ENCODE data around the gene BHLHA9. TPM values are rescaled to one million over a fixed set of nuclear protein-coding genes. Genes with fewer than 3 reads are reported as not detected.

Gene BHLHA9
- total RNA-seq, 2 donors from 2014 or later = not detected

DNA sequence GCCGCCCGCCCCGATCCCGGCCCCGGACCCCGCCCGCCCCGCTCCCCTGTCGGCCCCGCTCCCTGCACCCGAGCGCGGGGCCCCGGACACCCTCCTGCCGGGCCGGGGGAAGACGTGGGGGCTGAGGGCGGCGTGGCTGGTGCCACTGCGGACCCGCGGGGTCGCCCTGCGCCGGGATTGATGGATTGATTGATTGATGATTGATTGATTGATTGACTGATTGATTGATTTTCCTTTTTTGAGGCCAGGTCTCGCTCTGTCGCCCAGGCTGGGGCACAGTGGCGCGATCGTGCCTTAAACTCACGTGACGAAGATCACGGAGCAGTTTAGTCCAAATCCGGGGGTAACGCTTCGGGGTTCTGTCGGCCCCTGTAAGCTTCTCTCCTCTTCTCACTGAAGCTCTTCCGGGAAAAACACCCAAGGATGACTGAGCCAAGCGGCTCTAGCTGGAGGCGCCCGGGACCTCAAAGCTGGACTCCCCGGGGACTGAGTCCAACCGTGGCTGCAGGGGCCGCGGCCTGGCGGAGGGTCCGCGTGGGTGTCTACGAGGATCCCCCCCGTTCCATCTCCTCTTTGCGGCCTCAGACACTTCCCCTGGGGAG lies 40.2 kb upstream of the BHLHA9 start:
- peak overlapping the region; percentile 85 for H3K27ac ChIP-seq

DNA sequence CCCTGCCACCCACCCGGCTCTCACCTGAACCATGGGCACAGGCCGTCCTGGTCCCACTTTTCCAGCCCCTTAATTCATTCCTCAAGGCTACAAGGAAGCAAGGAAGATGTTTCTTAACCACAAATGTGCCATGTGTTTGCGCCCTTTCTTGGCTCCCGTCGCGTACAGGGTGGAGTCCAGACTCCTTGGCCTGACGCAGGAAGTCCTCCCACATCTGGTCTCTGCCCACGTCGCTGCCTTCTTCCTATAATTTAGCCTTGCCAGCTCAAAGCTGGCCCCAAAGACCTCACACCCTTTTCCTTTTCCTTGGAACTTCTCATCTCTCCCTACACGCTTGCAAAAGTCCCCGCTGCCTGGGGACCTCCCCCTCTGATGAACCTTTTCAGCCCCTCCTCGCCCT lies 38.8 kb upstream of the BHLHA9 start:
- peak; percentile 78 for DNase-seq
- H3K9ac ChIP-seq (ENCODE audit: low read depth in 2 of 2, low read length in 2 of 2) = peak overlapping the region in 1 of 2 donors; percentile 34
- no peak for TF ChIP-seq CTCF (IDR thresholded peaks at IDR 0.05)
- peaks cover 2% of the 10 kb centered on the region for H3K4me1 ChIP-seq
- H3K27me3 ChIP-seq = no peaks in the 10 kb centered on the region
- no peaks in the 10 kb centered on the region for H3K9me3 ChIP-seq
- H3K4me3 ChIP-seq = no peak overlapping the region
- H3K36me3 ChIP-seq = no peaks in the 10 kb centered on the region
- peak overlapping the region; percentile 41 for H3K27ac ChIP-seq
- intact Hi-C loops (cut with DNase I) = no loop called here

More for the DNA sequence above, 40.2 kb upstream of the BHLHA9 start:
- H3K9me3 ChIP-seq = no peaks in the 10 kb centered on the region
- no peak for DNase-seq
- H3K4me3 ChIP-seq = peak overlapping the region; percentile 71
- H3K9ac ChIP-seq (ENCODE audit: low read depth in 2 of 2, low read length in 2 of 2) = peak overlapping the region; percentile 47 to 61
- intact Hi-C loops (cut with DNase I) = no loop called here
- H3K27me3 ChIP-seq = no peaks in the 10 kb centered on the region
- H3K36me3 ChIP-seq = no peaks in the 10 kb centered on the region
- no peak for TF ChIP-seq CTCF (IDR thresholded peaks at IDR 0.05)
- peaks cover 2% of the 10 kb centered on the region for H3K4me1 ChIP-seq

- Histone ChIP-seq H3K4me1 (peaks cover 2% of the 10 kb centered on the region), H3K9me3 (no peaks in the 10 kb centered on the region), H3K9ac (ENCODE audit: low read depth in 2 of 2, low read length in 2 of 2) (no peak overlapping the region), H3K27me3 (no peaks in the 10 kb centered on the region), H3K27ac (no peak overlapping the region), H3K36me3 (no peaks in the 10 kb centered on the region), H3K4me3 (no peak overlapping the region)
- DNase-seq = no peak
- TF ChIP-seq CTCF (IDR thresholded peaks at IDR 0.05) = no peak
- intact Hi-C loops (cut with DNase I) = no loop called here
Observed at GRCh38 chr17:1232331-1232730, 37.9 kb upstream of the BHLHA9 start.

- Histone ChIP-seq H3K9me3 (no peaks in the 10 kb centered on the region), H3K9ac (ENCODE audit: low read depth in 2 of 2, low read length in 2 of 2) (no peak overlapping the region), H3K4me1 (no peaks in the 10 kb centered on the region), H3K27ac (no peak overlapping the region), H3K27me3 (no peaks in the 10 kb centered on the region), H3K36me3 (no peaks in the 10 kb centered on the region), H3K4me3 (no peak overlapping the region)
- no peak for DNase-seq
- no peak for TF ChIP-seq CTCF (IDR thresholded peaks at IDR 0.05)
- intact Hi-C loops (cut with DNase I) = no loop called here
Observed at GRCh38 chr17:1232786-1233185, 37.5 kb upstream of the BHLHA9 start.

DNA sequence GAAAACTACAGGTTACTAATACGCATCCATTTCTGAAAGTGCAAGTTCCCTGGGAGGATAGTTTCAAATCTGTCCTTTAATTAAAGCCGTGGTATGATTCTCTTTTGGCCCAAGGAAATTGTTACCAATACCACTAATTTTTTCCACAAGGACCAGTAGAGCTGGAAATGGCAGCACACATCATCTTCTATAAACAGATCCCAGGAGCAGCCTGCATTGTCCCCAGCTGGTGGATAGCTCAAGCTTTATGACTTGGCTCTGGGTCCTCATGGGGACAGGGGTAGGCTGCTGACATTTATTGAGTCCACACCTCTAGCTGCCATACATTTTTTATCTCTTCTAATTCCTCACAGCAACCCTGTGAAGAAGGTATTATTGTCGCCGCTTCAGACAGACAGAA lies 35.8 kb upstream of the BHLHA9 start:
- Histone ChIP-seq H3K27me3 (no peaks in the 10 kb centered on the region), H3K4me1 (no peaks in the 10 kb centered on the region), H3K9ac (ENCODE audit: low read depth in 2 of 2, low read length in 2 of 2) (no peak overlapping the region), H3K36me3 (no peaks in the 10 kb centered on the region), H3K9me3 (no peaks in the 10 kb centered on the region), H3K27ac (no peak overlapping the region), H3K4me3 (no peak overlapping the region)
- intact Hi-C loops (cut with DNase I) = no loop called here
- no peak for TF ChIP-seq CTCF (IDR thresholded peaks at IDR 0.05)
- DNase-seq = no peak

All from colonic mucosa (tissue), 4 donors.